SK-N-SH (cell line): Measurements from ENCODE around the gene SHB. TPM values are rescaled to one million over a fixed set of nuclear protein-coding genes. Genes with fewer than 3 reads are reported as not detected.
A peak's percentile ranks its signal among the peaks of the same experiment; 100 is the strongest.

ENCODE experiments used
- CTCF ChIA-PET: fragments of 300-600, 350-600 bp; formaldehyde crosslinking; extraction: SDS; loops from one replicate; lab custom pipeline; 2021; lab: Yijun Ruan, JAX
- POLR2A ChIA-PET: fragments of 350-600 bp; sonication (Branson Sonifier 250); formaldehyde crosslinking; extraction: SDS; loops from one replicate; lab custom pipeline; 2020; ENCODE audit warnings: antibody characterized with exemption, inconsistent platforms; lab: Yijun Ruan, JAX
- DNase-seq: peaks from one replicate; pipeline ENCODE4 v3.0.0; 2012
- H2AFZ ChIP-seq: fragments of 200-600 bp; sonication (generic); 2 replicates; pipeline ENCODE4 v1.8.1; 2016; ENCODE audit warnings: antibody characterized with exemption, mild to moderate bottlenecking, low read depth
- H3F3A ChIP-seq: fragments of 200-600 bp; sonication (generic); replicated peaks from 2 replicates; pipeline ENCODE3; 2016; ENCODE audit warnings: antibody characterized with exemption, mild to moderate bottlenecking; ENCODE audit not compliant: insufficient read depth
- H3K27ac ChIP-seq, 2 experiments: fragments of 200-500 bp in 1 of 2; fragments of 200-600 bp in 1 of 2; sonication (Bioruptor generic) in 1 of 2; sonication (generic), shearing (Covaris generic) in 1 of 2; 2 replicates each; pipeline versions ENCODE4 v1.5.1 to v1.6.1; 2014 to 2016; ENCODE audit warnings: low read depth in 2 of 2, inconsistent platforms in 1 of 2, low read length in 1 of 2, mild to moderate bottlenecking in 1 of 2, mixed read lengths in 1 of 2
- H3K27me3 ChIP-seq: fragments of 200-600 bp; sonication (generic), shearing (Covaris generic); 2 replicates; pipeline ENCODE4 v1.6.1; 2016; ENCODE audit warnings: mixed run types; ENCODE audit not compliant: insufficient read depth
- H3K36me3 ChIP-seq, 2 experiments: fragments of 200-500 bp in 1 of 2; fragments of 200-600 bp in 1 of 2; sonication (Bioruptor generic) in 1 of 2; sonication (generic) in 1 of 2; replicated peaks in 1 of 2; 2 replicates each; pipeline versions ENCODE3 to v1.5.1; 2014 to 2016; ENCODE audit warnings: low read length in 1 of 2, mild to moderate bottlenecking in 1 of 2; ENCODE audit not compliant: insufficient read depth in 2 of 2, control insufficient read depth in 1 of 2
- H3K4me1 ChIP-seq, 2 experiments: fragments of 200-500 bp in 1 of 2; fragments of 200-600 bp in 1 of 2; sonication (Bioruptor generic) in 1 of 2; sonication (generic), shearing (Covaris generic) in 1 of 2; 2 replicates each; pipeline versions ENCODE4 v1.5.1 to v1.6.1; 2014 to 2016; ENCODE audit warnings: low read depth in 1 of 2, low read length in 1 of 2, mixed run types in 1 of 2; ENCODE audit not compliant: insufficient read depth in 2 of 2, control insufficient read depth in 1 of 2
- H3K4me2 ChIP-seq: fragments of 200-600 bp; sonication (generic), shearing (Covaris generic); 2 replicates; pipeline ENCODE4 v1.6.1; 2017; ENCODE audit warnings: mixed run types
- H3K4me3 ChIP-seq, 2 experiments: fragments of 200-500 bp in 1 of 2; fragments of 200-600 bp in 1 of 2; sonication (Bioruptor generic) in 1 of 2; sonication (generic), shearing (Covaris generic) in 1 of 2; 2 replicates each; pipeline versions ENCODE4 v1.5.1 to v1.8.1; 2014 to 2016; ENCODE audit warnings: low read depth in 2 of 2, inconsistent platforms in 1 of 2, low read length in 1 of 2, mild to moderate bottlenecking in 1 of 2, mixed read lengths in 1 of 2, moderate library complexity in 1 of 2
- H3K79me2 ChIP-seq: fragments of 200-600 bp; sonication (generic); 2 replicates; pipeline ENCODE4 v1.8.1; 2017; ENCODE audit warnings: mild to moderate bottlenecking; ENCODE audit not compliant: insufficient read depth
- H3K9ac ChIP-seq: fragments of 200-600 bp; sonication (generic); 2 replicates; pipeline ENCODE4 v1.6.1; 2017; ENCODE audit warnings: mixed run types
- H3K9me2 ChIP-seq: fragments of 200-600 bp; sonication (generic); 2 replicates; pipeline ENCODE4 v1.6.1; 2017; ENCODE audit warnings: mixed run types
- H3K9me3 ChIP-seq: fragments of 200-600 bp; sonication (generic); 2 replicates; pipeline ENCODE4 v1.6.1; 2017; ENCODE audit warnings: mixed run types, mild to moderate bottlenecking, moderate library complexity
- H4K20me1 ChIP-seq: fragments of 200-600 bp; sonication (generic); 2 replicates; pipeline ENCODE4 v1.6.1; 2017; ENCODE audit warnings: mild to moderate bottlenecking, mixed run types; ENCODE audit not compliant: insufficient read depth
- CHD2 ChIP-seq: fragments of 150-350 bp; IDR thresholded peaks from 2 replicates; pipeline ENCODE4 v1.6.1; 2018; ENCODE audit warnings: low read length; ENCODE audit not compliant: partially characterized antibody
- ELF1 ChIP-seq: IDR thresholded peaks from 2 replicates; pipeline ENCODE4 v1.4.0; 2012
- EZH2phosphoT487 ChIP-seq: fragments of 200-600 bp; sonication (generic); IDR thresholded peaks from 2 replicates; pipeline ENCODE4 v1.6.1; 2017; ENCODE audit warnings: low read depth, mixed run types, mild to moderate bottlenecking, antibody characterized with exemption, moderate library complexity, borderline replicate concordance
- FOSL2 ChIP-seq: IDR thresholded peaks from 2 replicates; pipeline ENCODE4 v1.4.0; 2012; ENCODE audit warnings: low read depth, mild to moderate bottlenecking, moderate library complexity, borderline replicate concordance
- GABPA ChIP-seq: IDR thresholded peaks from 2 replicates; pipeline ENCODE4 v1.4.0; 2012; ENCODE audit warnings: low read depth, mild to moderate bottlenecking
- GATA2 ChIP-seq: sonication (generic); formaldehyde crosslinking; IDR thresholded peaks from 2 replicates; pipeline ENCODE4 v1.5.0; 2020; ENCODE audit warnings: mild to moderate bottlenecking, missing genetic modification reagents
- IRF3 ChIP-seq: fragments of 150-350 bp; IDR thresholded peaks from 2 replicates; pipeline ENCODE4 v1.6.1; 2016; ENCODE audit warnings: mild to moderate bottlenecking, low read depth, low read length
- JUND ChIP-seq: IDR thresholded peaks from 2 replicates; pipeline ENCODE4 v1.4.0; 2012
- MAX ChIP-seq: IDR thresholded peaks from 2 replicates; pipeline ENCODE4 v1.4.0; 2012; ENCODE audit warnings: low read depth
- POLR2AphosphoS5 ChIP-seq: IDR thresholded peaks from 2 replicates; pipeline ENCODE4 v1.6.1; 2012; ENCODE audit warnings: low read depth, low read length
- RCOR1 ChIP-seq: fragments of 150-350 bp; IDR thresholded peaks from 2 replicates; pipeline ENCODE4 v1.6.1; 2017; ENCODE audit warnings: antibody characterized with exemption, low read length
- RFX5 ChIP-seq: IDR thresholded peaks from 2 replicates; pipeline ENCODE4 v1.6.1; 2012; ENCODE audit warnings: mild to moderate bottlenecking, improper control_type of control experiment, low read length
- SIN3A ChIP-seq: IDR thresholded peaks from 2 replicates; pipeline ENCODE4 v1.6.1; 2012; ENCODE audit warnings: low read depth, mild to moderate bottlenecking, low read length, moderate library complexity, borderline replicate concordance
- TAF1 ChIP-seq: IDR thresholded peaks from 2 replicates; pipeline ENCODE4 v1.6.1; 2012; ENCODE audit warnings: low read depth, mild to moderate bottlenecking, low read length, moderate library complexity, borderline replicate concordance
- TCF12 ChIP-seq: IDR thresholded peaks from 2 replicates; pipeline ENCODE4 v1.4.0; 2012
- USF1 ChIP-seq: IDR thresholded peaks from 2 replicates; pipeline ENCODE4 v1.4.0; 2012; ENCODE audit warnings: low read depth, borderline replicate concordance
- YY1 ChIP-seq: IDR thresholded peaks from 2 replicates; pipeline ENCODE4 v1.4.0; 2012; ENCODE audit warnings: low read depth, mild to moderate bottlenecking
- ZBTB33 ChIP-seq: IDR thresholded peaks from 2 replicates; pipeline ENCODE4 v1.4.0; 2012; ENCODE audit warnings: low read depth, borderline replicate concordance
- WGBS: methylation state at CpG from one replicate; pipeline ENCODE4 v1.1.6; 2017; ENCODE audit warnings: low lambda C conversion rate; 5-methylcytosine and 5-hydroxymethylcytosine counted together
- polyA plus RNA-seq, 3 experiments: library from polyadenylated mRNA; depleted of rRNA; stranded (reverse); fragments of >200 nt; gene quantifications; 2 replicates each; pipeline ENCODE4 v1.2.3, GENCODE V29; 2012
- TF ChIP-seq, protein P1 (sequence below): IDR thresholded peaks from 2 replicates; pipeline ENCODE4; 2012
- TF ChIP-seq, protein P2 (sequence below): fragments of 150-350 bp; IDR thresholded peaks from 2 replicates; pipeline ENCODE4 v1.6.1; 2017; ENCODE audit warnings: antibody characterized with exemption, low read length, low read depth, borderline replicate concordance
- TF ChIP-seq, protein P3 (sequence below): fragments of 200-600 bp; sonication (generic); IDR thresholded peaks from 2 replicates; pipeline ENCODE4 v1.6.1; 2017; ENCODE audit warnings: antibody characterized with exemption, mild to moderate bottlenecking, moderate library complexity

SHB gene
- polyA plus RNA-seq, 1 of the 3 experiments (the other 2 are of a cell fraction) = 26.0 TPM

GRCh38 chr9:37989701-37990100 lies 79.3 kb downstream of the SHB start (continued):
- TF ChIP-seq, protein P1, sequence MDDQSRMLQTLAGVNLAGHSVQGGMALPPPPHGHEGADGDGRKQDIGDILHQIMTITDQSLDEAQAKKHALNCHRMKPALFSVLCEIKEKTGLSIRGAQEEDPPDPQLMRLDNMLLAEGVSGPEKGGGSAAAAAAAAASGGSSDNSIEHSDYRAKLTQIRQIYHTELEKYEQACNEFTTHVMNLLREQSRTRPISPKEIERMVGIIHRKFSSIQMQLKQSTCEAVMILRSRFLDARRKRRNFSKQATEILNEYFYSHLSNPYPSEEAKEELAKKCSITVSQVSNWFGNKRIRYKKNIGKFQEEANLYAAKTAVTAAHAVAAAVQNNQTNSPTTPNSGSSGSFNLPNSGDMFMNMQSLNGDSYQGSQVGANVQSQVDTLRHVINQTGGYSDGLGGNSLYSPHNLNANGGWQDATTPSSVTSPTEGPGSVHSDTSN = no peak
- no peak for TF ChIP-seq RFX5
- TF ChIP-seq ELF1 = no peak
- no peak for TF ChIP-seq CHD2
- TF ChIP-seq TCF12 = no peak
- TF ChIP-seq RCOR1 = no peak
- TF ChIP-seq IRF3 = no peak
- TF ChIP-seq, protein P2, sequence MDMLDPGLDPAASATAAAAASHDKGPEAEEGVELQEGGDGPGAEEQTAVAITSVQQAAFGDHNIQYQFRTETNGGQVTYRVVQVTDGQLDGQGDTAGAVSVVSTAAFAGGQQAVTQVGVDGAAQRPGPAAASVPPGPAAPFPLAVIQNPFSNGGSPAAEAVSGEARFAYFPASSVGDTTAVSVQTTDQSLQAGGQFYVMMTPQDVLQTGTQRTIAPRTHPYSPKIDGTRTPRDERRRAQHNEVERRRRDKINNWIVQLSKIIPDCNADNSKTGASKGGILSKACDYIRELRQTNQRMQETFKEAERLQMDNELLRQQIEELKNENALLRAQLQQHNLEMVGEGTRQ = no peak
- no peak for TF ChIP-seq TAF1

GRCh38 chr9:37988602-37989001 lies 80.4 kb downstream of the SHB start:
- Histone ChIP-seq H3K36me3 (peaks cover 8 to 15% of the 10 kb centered on the region in 2 experiments), H3K9ac (no peak overlapping the region), H3K27me3 (no peaks in the 10 kb centered on the region), H3F3A (peaks cover 8% of the 10 kb centered on the region), H3K4me1 (peaks cover 41 to 54% of the 10 kb centered on the region in 2 experiments), H3K4me3 (no peak overlapping the region), H3K4me2 (no peak overlapping the region), H2AFZ (no peak overlapping the region), H3K9me3 (no peaks in the 10 kb centered on the region), H3K9me2 (no peaks in the 10 kb centered on the region), H3K79me2 (peaks cover 100% of the 10 kb centered on the region), H3K27ac (peak overlapping the region in 1 of 2 experiments; percentile 19; a peak in 2 of 4 replicates), H4K20me1 (peaks cover 38% of the 10 kb centered on the region)
- DNase-seq = no peak
- ChIA-PET POLR2A (no interaction called here), CTCF (interaction anchor here (0.8 to 2.2 kb wide), 4 partner anchors 29 to 80 kb away, joined by 3 to 9 read pairs (median 3); partner anchors contain the start of gene SHB)
- 80% methylated on average over 2 of the region's 2 CpGs for WGBS
- TF ChIP-seq, protein P2 = no peak
- TF ChIP-seq ELF1 (no peak), POLR2AphosphoS5 (no peak), USF1 (no peak), YY1 (no peak), SIN3A (no peak), GATA2 (CRISPR knock-in tag) (no peak), MAX (no peak), GABPA (no peak), ZBTB33 (no peak), IRF3 (no peak), JUND (no peak), FOSL2 (no peak), EZH2phosphoT487 (no peak), CHD2 (no peak)
- TF ChIP-seq, protein P3, sequence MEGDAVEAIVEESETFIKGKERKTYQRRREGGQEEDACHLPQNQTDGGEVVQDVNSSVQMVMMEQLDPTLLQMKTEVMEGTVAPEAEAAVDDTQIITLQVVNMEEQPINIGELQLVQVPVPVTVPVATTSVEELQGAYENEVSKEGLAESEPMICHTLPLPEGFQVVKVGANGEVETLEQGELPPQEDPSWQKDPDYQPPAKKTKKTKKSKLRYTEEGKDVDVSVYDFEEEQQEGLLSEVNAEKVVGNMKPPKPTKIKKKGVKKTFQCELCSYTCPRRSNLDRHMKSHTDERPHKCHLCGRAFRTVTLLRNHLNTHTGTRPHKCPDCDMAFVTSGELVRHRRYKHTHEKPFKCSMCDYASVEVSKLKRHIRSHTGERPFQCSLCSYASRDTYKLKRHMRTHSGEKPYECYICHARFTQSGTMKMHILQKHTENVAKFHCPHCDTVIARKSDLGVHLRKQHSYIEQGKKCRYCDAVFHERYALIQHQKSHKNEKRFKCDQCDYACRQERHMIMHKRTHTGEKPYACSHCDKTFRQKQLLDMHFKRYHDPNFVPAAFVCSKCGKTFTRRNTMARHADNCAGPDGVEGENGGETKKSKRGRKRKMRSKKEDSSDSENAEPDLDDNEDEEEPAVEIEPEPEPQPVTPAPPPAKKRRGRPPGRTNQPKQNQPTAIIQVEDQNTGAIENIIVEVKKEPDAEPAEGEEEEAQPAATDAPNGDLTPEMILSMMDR = no peak
